ENCODE results near the gene CUTA.

- no peak for TF ChIP-seq CTCF (tag by site-specific recombination; IDR thresholded peaks at IDR 0.05)
- no peak for TF ChIP-seq ZBTB1 (tag by site-specific recombination; IDR thresholded peaks at IDR 0.05)
Measured at GRCh38 chr6:33432546-33432945, 14.6 kb upstream of the CUTA start.

All from HEK293 (cell line).